Measurements from ENCODE around the gene CST3.

CST3 gene

DNA sequence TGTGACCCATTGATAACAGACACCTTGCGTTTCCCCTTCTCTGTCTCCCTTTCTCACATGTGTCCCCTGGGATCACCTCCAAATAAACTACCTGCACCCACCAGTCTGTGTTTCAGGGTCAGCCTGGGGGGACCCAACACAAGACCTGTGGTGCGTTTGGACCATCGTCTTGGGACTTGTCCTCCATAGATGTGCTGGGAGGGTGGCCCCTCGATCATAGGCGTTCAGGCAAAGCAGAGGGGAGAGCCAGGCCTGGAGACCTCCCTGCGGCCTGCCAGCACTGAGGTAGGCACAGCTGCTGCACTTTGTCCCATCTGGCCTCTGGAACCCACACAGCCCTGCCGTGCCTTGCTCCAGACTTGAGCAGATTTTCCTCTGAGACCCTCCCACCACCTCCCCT, 50.1 kb downstream of the CST3 start:
- DNase-seq, result peak in 1 of 2 donors; percentile 2

DNA sequence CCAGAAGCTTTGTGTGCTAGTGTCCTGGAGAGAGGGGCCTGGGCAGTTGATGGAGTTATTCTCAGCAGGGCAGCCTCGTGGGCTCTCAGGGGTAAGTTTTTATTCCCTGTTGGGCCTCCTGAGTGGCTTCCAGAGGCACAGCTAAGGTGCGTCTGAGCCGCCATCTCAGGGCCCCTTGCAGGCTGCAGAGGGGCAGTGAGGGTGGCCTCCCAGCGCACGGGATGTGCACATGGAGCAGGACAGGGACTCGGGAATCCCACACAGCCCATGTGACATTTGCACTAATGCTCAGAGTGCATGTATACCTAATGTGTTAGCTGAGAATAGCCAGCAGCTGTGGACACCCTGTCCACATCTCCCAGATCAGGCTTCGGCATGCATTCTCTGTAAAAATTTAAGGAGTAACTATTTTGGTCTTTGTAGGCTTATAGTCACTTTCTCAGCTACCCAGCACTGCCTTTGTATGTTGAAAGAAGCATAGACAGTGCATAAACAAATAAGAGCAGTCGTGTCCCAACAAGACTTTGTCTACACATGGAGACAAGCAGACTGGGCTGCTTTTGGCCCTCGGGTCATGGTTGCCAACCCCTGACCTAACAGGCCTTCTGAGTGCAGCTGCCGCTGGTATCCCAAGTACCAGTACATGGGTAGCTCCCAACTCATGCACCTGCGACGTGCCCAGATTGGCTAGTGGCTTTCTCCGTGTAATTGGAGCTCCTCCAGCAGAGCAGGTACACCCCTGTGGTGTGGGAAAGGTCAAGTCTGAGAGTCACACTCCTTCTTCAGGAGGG, 50.8 kb downstream of the CST3 start:
- no peak overlapping the region for H3K27ac ChIP-seq
- H3K4me1 ChIP-seq, result no peaks in the 10 kb centered on the region
- H3K9me3 ChIP-seq, result no peaks in the 10 kb centered on the region
- no peaks in the 10 kb centered on the region for H3K36me3 ChIP-seq
- TF ChIP-seq, protein P1, sequence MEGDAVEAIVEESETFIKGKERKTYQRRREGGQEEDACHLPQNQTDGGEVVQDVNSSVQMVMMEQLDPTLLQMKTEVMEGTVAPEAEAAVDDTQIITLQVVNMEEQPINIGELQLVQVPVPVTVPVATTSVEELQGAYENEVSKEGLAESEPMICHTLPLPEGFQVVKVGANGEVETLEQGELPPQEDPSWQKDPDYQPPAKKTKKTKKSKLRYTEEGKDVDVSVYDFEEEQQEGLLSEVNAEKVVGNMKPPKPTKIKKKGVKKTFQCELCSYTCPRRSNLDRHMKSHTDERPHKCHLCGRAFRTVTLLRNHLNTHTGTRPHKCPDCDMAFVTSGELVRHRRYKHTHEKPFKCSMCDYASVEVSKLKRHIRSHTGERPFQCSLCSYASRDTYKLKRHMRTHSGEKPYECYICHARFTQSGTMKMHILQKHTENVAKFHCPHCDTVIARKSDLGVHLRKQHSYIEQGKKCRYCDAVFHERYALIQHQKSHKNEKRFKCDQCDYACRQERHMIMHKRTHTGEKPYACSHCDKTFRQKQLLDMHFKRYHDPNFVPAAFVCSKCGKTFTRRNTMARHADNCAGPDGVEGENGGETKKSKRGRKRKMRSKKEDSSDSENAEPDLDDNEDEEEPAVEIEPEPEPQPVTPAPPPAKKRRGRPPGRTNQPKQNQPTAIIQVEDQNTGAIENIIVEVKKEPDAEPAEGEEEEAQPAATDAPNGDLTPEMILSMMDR (IDR thresholded peaks at IDR 0.05), result no peak
- peak in 1 of 2 donors; percentile 13 for DNase-seq
- H3K27me3 ChIP-seq, result peaks cover 0 to 20% of the 10 kb centered on the region in 2 donors
- intact Hi-C loops (cut with DNase I; ENCODE audit: low total_unique reads), result no loop called here
- H3K4me3 ChIP-seq, result no peak overlapping the region

More for the DNA sequence above, 50.1 kb downstream of the CST3 start:
- H3K36me3 ChIP-seq, result no peaks in the 10 kb centered on the region
- H3K9me3 ChIP-seq, result no peaks in the 10 kb centered on the region
- intact Hi-C loops (cut with DNase I; ENCODE audit: low total_unique reads), result no loop called here
- H3K4me3 ChIP-seq, result no peak overlapping the region
- H3K4me1 ChIP-seq, result no peaks in the 10 kb centered on the region
- H3K27me3 ChIP-seq, result peaks cover 0 to 20% of the 10 kb centered on the region in 2 donors
- TF ChIP-seq, protein P1 (IDR thresholded peaks at IDR 0.05), result no peak
- H3K27ac ChIP-seq, result no peak overlapping the region

DNA sequence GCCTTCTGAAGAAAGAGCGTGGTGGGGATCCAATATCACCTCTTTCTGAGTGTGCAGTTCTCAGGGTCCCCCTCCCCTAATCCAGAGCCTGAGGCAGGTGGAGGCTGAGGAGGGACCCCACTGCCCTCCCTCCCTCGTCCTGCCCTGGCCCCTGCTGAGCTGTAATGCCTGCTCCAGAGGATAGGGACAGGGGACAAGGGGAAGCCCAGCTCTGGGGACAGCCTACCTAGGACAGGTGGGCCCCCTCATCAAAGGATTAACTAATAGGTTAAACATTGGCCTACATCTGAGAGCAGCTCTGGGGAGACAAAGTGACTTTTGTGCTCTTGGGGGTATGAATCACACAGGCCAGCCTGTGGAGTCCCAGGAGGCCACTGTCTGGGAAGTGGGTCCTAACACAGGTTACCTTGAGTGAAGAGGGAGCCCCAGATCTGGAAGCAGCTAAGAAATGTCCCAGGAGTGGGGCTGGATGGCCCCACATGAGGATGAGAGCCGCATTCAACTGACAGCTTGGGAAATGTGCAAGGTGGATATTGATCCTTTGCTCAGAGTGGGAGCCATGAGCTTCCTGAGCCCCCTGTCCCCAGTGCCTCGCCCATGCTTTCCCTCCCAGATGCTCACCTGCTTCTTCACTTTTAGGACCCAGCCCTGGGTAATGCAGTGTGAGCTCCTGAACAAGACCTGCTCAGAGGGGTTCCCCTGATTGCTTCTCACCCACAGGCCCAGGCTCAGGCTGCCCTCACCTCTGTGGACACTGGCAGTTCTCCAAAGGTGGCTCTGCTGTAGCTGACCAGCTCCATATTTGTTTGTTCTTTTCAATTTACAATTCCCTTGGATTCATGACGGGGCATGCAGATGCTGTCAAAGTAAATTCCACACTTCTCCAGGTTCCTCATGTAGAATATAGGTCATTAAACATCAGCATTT, 51.7 kb downstream of the CST3 start:
- no peaks in the 10 kb centered on the region for H3K9me3 ChIP-seq
- DNase-seq, result peak in 1 of 2 donors; percentile 8
- H3K27ac ChIP-seq, result no peak overlapping the region
- peaks cover 0 to 20% of the 10 kb centered on the region in 2 donors for H3K27me3 ChIP-seq
- H3K4me1 ChIP-seq, result no peaks in the 10 kb centered on the region
- intact Hi-C loops (cut with DNase I; ENCODE audit: low total_unique reads), result no loop called here
- no peak overlapping the region for H3K4me3 ChIP-seq
- TF ChIP-seq, protein P1 (IDR thresholded peaks at IDR 0.05), result no peak
- H3K36me3 ChIP-seq, result no peaks in the 10 kb centered on the region

DNA sequence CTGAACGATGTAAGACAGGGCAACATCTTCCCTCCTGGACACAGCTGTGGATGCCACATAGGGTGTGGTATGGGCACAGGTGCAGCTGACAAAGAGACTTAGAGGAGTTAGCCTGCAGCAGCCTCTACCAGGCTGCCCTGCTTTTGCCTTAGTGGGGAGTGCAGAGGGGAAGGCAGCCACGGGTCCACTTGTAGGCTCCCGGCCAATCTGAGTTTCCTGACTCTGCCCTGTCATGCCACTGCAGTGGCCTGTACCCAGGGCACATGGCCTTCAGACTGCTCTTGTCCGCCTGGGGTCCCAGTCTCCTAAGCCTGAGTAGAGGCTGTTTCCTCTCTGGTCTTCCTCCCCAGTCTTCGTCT, 52.3 kb downstream of the CST3 start:
- peaks cover 0 to 20% of the 10 kb centered on the region in 2 donors for H3K27me3 ChIP-seq
- H3K36me3 ChIP-seq, result no peaks in the 10 kb centered on the region
- no peaks in the 10 kb centered on the region for H3K9me3 ChIP-seq
- intact Hi-C loops (cut with DNase I; ENCODE audit: low total_unique reads), result no loop called here
- DNase-seq, result peak in 1 of 2 donors; percentile 5
- H3K4me1 ChIP-seq, result no peaks in the 10 kb centered on the region
- no peak overlapping the region for H3K4me3 ChIP-seq
- TF ChIP-seq, protein P1 (IDR thresholded peaks at IDR 0.05), result no peak
- H3K27ac ChIP-seq, result no peak overlapping the region

DNA sequence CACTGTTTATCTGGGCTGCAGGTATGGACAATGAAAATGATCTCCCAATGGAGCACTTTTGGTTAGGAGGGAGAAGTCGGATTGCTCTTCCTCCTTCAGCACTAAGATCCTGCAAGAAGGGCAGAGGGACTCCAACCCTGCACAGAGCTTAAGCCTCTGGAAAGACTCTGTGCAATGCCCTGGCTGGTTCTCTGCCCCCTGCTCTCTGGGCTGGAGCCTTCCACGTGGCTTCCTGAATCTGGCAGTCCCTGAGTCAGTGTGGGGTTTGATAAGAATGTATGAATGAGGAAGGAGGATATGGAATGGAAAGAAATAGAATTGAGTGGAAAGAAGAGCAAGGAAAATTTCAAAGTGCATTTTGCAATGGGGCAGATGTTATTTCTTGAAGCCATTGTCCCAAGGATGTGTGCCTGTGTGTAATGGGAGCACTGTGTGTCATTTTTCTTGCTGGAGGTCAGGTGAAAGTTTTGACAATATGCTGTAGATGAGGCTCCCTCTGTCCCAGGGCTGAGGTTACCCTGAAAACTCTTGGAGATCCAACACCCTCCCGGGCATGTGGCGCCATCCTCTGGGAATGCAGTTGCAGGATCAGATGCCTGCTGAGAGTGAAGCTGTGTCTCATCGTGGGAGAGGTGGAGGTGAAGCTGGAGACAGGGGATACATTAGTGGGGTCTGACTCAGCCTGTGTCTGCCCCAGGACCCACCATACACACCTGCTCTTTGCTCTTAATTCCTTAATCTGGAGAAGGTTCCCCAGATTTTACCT, 53.1 kb downstream of the CST3 start:
- no peak overlapping the region for H3K4me3 ChIP-seq
- intact Hi-C loops (cut with DNase I; ENCODE audit: low total_unique reads), result no loop called here
- no peak overlapping the region for H3K27ac ChIP-seq
- DNase-seq, result no peak
- TF ChIP-seq, protein P1 (IDR thresholded peaks at IDR 0.05), result no peak
- H3K4me1 ChIP-seq, result no peaks in the 10 kb centered on the region
- no peaks in the 10 kb centered on the region for H3K9me3 ChIP-seq
- no peaks in the 10 kb centered on the region for H3K36me3 ChIP-seq
- H3K27me3 ChIP-seq, result peaks cover 0 to 20% of the 10 kb centered on the region in 2 donors

All from tibial artery (tissue), 4 donors.